Mesodermal cell (in vitro differentiated cells): ENCODE data around the gene MAPK13.

Experiments used
- H3K27ac ChIP-seq: 2 replicates; pipeline ENCODE4 v1.7.0; 2013; ENCODE audit warnings: mild to moderate bottlenecking, low read depth, low read length, moderate library complexity; ENCODE audit not compliant: severe bottlenecking
- H3K36me3 ChIP-seq: 2 replicates; pipeline ENCODE4 v1.7.1; 2013; ENCODE audit warnings: mild to moderate bottlenecking, low read length, moderate library complexity; ENCODE audit not compliant: control insufficient read depth, insufficient read depth
- H3K4me1 ChIP-seq: one replicate; pipeline ENCODE4 v1.7.1; 2013; ENCODE audit warnings: mild to moderate bottlenecking, low read length; ENCODE audit not compliant: insufficient read depth, control insufficient read depth, poor library complexity, severe bottlenecking
- H3K4me3 ChIP-seq: 2 replicates; pipeline ENCODE4 v1.7.0; 2013; ENCODE audit warnings: low read length, control low read depth, mild to moderate bottlenecking; ENCODE audit not compliant: insufficient read depth, poor library complexity, severe bottlenecking; ENCODE audit errors: extremely low read depth
- H3K9me3 ChIP-seq: 2 replicates; pipeline ENCODE4 v1.7.1; 2013; ENCODE audit warnings: mild to moderate bottlenecking, low read length, moderate library complexity; ENCODE audit not compliant: control insufficient read depth
- WGBS, 2 experiments: methylation state at CpG; one replicate each; pipeline ENCODE4 v1.1.5; 2013; ENCODE audit warnings: missing lambda C conversion rate in 2 of 2; ENCODE audit not compliant: insufficient coverage in 2 of 2; 5-methylcytosine and 5-hydroxymethylcytosine counted together

MAPK13 gene

DNA sequence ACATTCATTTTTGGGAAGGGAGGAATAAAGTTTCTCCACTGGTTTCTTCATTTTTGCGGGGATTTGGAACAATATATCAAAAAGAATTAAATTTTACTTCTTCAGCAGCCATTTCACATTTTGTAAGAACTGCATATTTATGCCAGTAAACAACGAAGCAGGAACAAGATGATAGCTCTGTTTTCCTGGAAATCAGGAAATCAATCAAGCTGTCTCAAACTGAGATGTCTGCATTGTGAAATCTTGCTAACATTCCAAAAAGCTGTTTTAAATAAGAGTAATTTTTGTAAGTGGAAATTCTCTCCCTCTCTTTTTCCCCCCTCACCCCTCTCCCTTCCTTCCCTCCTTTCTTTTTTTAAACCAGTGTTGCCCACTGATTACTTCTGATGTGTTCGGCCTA, 20.0 kb downstream of the MAPK13 start:
- Histone ChIP-seq H3K4me1 (no peaks in the 10 kb centered on the region), H3K27ac (no peak overlapping the region), H3K9me3 (no peaks in the 10 kb centered on the region), H3K4me3 (no peak overlapping the region), H3K36me3 (no peaks in the 10 kb centered on the region)
- WGBS, 2 experiments = 83 to 90% methylated on average over 1 of the region's 3 CpGs

GRCh38 chr6:36154286-36154685, 24.0 kb downstream of the MAPK13 start:
- H3K4me3 ChIP-seq = no peak overlapping the region
- WGBS, 2 experiments = 88 to 93% methylated on average over 1 of the region's 2 CpGs
- H3K27ac ChIP-seq = no peak overlapping the region
- H3K36me3 ChIP-seq = no peaks in the 10 kb centered on the region
- H3K4me1 ChIP-seq = no peaks in the 10 kb centered on the region
- peaks cover 3% of the 10 kb centered on the region for H3K9me3 ChIP-seq

GRCh38 chr6:36155662-36156061, 25.3 kb downstream of the MAPK13 start:
- H3K9me3 ChIP-seq = peaks cover 3% of the 10 kb centered on the region
- no CpG with 5 or more reads among the region's 2 CpGs for WGBS, 2 experiments

GRCh38 chr6:36160147-36160760, 29.9 kb downstream of the MAPK13 start:
- WGBS, 2 experiments = 95% methylated on average over 4 of the region's 4 CpGs; no CpG with 5 or more reads in 1 of the 2 experiments
- Histone ChIP-seq H3K4me1 (no peaks in the 10 kb centered on the region), H3K36me3 (no peaks in the 10 kb centered on the region), H3K4me3 (no peak overlapping the region), H3K9me3 (peaks cover 3% of the 10 kb centered on the region), H3K27ac (no peak overlapping the region)

More at GRCh38 chr6:36155662-36156061, 25.3 kb downstream of the MAPK13 start:
- Histone ChIP-seq H3K4me1 (no peaks in the 10 kb centered on the region), H3K4me3 (no peak overlapping the region), H3K27ac (no peak overlapping the region), H3K36me3 (no peaks in the 10 kb centered on the region)

DNA sequence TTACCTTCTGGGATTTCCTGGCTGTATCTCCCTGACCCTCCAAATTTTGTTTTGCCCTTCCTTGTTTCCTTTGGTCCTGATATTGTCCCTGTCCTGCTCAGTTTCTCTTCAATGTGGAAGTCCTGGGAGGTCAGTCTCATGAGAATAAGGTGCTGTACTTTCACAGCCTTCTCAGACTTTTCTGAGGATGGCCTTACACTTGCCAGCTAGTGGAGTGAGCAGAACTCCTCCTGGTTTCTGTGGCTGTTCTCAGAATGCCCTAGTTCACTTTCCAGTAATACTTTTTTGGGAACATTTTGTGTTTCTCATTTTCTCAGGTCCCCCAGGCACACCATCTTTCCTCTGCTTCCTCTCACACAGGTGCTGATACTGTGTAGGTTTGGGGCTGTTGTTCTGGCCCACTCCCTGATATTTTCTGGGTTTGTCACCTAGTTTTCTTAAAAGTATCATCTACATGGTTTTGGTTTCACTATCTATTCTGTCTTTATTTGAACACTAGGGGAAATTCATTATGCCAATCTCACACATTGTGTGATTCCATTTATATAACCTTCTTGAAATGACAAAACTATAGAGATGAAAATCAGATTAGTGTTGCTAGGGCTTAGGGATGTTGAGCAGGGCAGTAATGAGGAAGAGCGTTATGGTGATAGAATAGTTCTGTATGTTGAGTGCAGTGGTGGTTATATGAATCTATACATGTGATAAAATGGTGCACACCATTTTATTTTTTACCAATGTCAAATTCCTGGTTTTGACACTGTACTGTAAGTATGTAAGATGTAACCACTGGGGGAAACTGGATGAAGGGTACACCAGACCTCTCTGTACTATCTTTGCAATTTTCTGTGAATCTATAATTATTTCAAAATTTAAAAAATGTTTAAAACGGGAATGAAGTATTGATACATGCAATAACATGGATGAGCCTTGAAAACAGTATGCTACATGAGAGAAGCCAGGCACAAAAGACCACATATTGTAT, 39.0 kb downstream of the MAPK13 start:
- no peaks in the 10 kb centered on the region for H3K4me1 ChIP-seq
- no peaks in the 10 kb centered on the region for H3K9me3 ChIP-seq
- no peak overlapping the region for H3K27ac ChIP-seq
- 100% methylated on average over 1 to 2 of the region's 2 CpGs for WGBS, 2 experiments
- no peak overlapping the region for H3K4me3 ChIP-seq
- no peaks in the 10 kb centered on the region for H3K36me3 ChIP-seq

DNA sequence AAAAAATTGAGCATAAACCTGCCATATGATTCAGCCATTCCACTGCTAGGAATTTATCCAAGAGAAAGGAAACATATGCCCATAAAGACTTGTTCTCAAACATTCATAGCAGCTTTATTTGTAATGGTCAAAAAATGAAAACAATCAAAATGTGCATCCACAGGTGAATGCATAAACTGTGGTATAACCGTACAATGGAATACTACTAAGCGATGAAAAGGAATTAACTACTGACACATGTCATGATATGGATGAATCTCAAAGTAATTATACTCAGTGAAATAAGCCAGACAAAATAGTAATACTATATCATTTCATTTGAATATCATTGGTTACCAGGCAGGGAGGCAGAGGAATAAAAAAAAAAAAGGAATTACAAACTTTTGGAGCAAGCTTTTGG, 40.4 kb downstream of the MAPK13 start:
- Histone ChIP-seq H3K4me1 (no peaks in the 10 kb centered on the region), H3K4me3 (no peak overlapping the region)
- no CpG with 5 or more reads among the region's 2 CpGs for WGBS, 2 experiments

GRCh38 chr6:36171573-36171972, 41.3 kb downstream of the MAPK13 start:
- Histone ChIP-seq H3K27ac (no peak overlapping the region), H3K4me3 (no peak overlapping the region), H3K9me3 (no peaks in the 10 kb centered on the region), H3K36me3 (no peaks in the 10 kb centered on the region), H3K4me1 (no peaks in the 10 kb centered on the region)
- WGBS, 2 experiments = 100% methylated on average over 1 of the region's 2 CpGs; no CpG with 5 or more reads in 1 of the 2 experiments

More for the DNA sequence above, 40.4 kb downstream of the MAPK13 start:
- Histone ChIP-seq H3K9me3 (no peaks in the 10 kb centered on the region), H3K27ac (no peak overlapping the region), H3K36me3 (no peaks in the 10 kb centered on the region)

DNA sequence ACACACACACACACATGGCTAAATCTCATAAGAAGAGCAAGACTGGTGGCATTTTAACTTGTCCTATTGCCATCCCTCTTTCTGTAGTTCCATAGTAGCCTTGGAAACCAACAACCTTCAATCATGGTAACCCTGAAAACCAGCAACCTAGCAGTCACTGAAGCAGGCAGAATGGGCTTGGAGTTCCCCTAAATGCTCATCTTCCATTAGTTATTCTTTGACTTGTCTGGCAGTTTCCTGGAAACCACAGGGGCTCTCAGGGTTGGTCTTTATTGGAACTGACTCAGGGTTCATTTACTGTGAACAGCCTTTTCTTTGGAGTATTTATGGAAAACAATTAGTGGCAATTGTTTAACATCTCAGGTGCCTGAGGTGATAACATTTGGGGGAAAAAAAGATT, 46.9 kb downstream of the MAPK13 start:
- H3K27ac ChIP-seq = no peak overlapping the region
- no peaks in the 10 kb centered on the region for H3K36me3 ChIP-seq
- H3K4me1 ChIP-seq = no peaks in the 10 kb centered on the region
- peaks cover 4% of the 10 kb centered on the region for H3K9me3 ChIP-seq
- H3K4me3 ChIP-seq = no peak overlapping the region

DNA sequence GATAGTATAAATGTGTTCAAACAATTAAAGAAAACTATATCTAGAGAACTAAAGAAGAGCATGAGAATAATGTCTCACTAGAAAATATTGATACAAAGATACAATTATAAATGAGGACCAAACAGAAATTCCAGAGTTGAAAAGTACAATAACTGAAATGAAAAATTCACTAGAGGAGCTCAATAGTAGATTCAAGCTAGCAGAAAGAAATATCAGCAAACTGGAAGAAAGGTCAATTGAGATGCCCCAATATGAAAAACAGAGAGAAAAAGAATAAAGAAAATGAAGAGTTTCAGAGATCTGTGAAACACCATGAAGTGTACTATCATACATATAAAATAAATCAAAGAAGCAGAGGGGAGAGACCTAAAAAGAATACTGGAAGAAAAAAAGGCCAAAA, 48.2 kb downstream of the MAPK13 start:
- H3K4me1 ChIP-seq = no peaks in the 10 kb centered on the region
- H3K9me3 ChIP-seq = peaks cover 4% of the 10 kb centered on the region
- no peak overlapping the region for H3K27ac ChIP-seq
- H3K4me3 ChIP-seq = no peak overlapping the region
- H3K36me3 ChIP-seq = no peaks in the 10 kb centered on the region

DNA sequence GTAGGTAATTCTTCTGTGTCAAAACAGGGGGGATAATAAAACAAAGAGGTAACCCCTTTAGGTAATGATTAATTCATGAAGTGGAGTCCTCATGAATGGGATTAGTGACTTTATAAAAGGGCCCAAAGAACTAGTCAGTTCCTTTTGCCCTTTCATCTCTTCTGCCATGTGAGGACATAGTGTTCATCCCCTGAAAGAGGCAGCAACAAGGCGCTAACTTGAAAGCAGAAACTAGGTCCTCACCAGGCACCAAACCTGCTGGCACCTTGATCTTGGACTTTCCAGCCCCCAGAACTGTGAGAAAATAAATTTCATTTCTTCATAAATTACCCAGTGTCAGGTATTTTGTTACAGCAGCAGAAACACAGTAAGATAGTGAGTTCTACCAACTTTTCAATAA, 49.8 kb downstream of the MAPK13 start:
- no peak overlapping the region for H3K4me3 ChIP-seq
- 78% methylated on average over 1 of the region's 1 CpG; no CpG with 5 or more reads in 1 of the 2 experiments for WGBS, 2 experiments
- H3K4me1 ChIP-seq = no peaks in the 10 kb centered on the region
- H3K27ac ChIP-seq = no peak overlapping the region
- no peaks in the 10 kb centered on the region for H3K36me3 ChIP-seq
- H3K9me3 ChIP-seq = peaks cover 4% of the 10 kb centered on the region

DNA sequence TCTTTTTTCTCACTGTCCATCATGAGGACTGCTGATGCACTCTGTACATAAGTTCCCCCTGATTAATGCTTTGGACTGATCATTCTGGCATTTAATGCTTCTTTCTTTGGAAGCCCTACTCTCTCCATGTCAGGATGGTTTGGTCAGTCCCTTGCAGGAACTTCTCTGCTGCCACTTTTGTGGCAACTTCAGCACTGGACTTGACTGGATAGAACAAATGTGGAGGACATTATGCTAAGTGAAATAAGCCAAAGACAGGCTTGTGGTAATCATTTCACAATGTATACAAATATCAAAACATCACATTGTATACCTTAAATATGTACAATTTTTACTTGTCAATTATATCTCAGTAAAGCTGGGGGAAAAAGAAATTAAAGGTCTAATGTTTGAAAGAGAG, 54.0 kb downstream of the MAPK13 start:
- no peaks in the 10 kb centered on the region for H3K4me1 ChIP-seq
- H3K9me3 ChIP-seq = no peaks in the 10 kb centered on the region
- H3K27ac ChIP-seq = no peak overlapping the region
- no peak overlapping the region for H3K4me3 ChIP-seq
- H3K36me3 ChIP-seq = no peaks in the 10 kb centered on the region
